Activated CD4-positive, CD25-positive, alpha-beta regulatory T cell (primary cell): ENCODE results near the gene PFN3.
"Not testable (repeated sequence)": the region's sequence is repeated elsewhere in the genome, so short reads cannot be mapped to it uniquely, and the experiment has no call there.

Source experiments
- DNase-seq, 4 experiments: peaks; one replicate each; lab custom pipeline; 2025; lab: John Stamatoyannopoulos, UW

The PFN3 gene

DNA sequence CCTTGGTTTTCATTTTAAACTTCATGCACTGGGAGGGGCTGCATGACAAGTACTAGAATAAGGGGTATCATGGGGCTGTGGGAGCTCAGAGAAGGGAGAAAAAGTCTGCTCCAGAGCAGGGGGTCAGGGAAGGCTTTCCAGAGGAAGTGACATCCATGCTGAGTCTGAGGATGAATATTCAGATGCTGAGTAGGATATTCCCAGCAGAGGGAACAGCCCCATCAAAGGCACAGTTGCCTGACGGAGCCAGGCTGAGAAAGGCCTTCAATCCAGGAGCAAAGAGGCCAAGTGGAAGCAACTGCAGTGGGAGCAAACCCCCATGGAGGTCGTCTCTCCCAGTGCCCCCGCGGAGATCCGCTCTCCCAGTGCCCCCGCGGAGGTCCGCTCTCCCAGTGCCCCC, 4.4 kb downstream of the PFN3 start:
- no peak for DNase-seq

- DNase-seq = no peak
These were observed 6.5 kb downstream of the PFN3 start for GRCh38 chr5:177393990-177394389.

DNA sequence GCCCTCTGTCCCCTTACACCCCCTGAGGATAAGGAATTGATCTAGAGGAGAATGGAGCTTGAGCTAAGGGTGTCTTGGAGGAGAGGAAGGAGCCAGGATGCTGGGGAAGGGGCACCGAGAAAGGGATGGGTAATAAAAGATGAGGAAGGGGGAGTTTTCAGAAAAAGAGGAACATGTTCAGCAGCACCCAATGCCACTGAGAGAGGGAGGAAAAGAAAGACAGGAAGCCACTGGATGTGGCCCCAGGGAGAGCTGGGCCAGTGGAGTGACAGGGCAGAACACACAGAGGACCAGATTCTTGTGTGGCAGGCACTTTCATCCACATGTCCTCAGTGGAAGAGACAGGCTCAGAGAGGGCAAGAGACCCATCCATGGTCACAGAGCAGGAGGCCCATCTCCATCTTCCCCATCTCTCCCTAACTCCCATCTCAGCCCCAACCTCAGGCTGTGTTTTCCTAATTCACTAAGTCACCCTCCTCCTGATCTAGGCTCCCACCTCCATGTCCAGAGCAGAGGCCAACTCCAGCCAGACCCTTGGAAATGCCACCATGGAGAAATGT, 7.2 kb downstream of the PFN3 start:
- DNase-seq = no peak

GRCh38 chr5:177392765-177393164, 7.7 kb downstream of the PFN3 start:
- no peak for DNase-seq

- DNase-seq = peak; percentile 70 to 85 (median 74)
These were observed 9.8 kb downstream of the PFN3 start for GRCh38 chr5:177390363-177391300.

DNA sequence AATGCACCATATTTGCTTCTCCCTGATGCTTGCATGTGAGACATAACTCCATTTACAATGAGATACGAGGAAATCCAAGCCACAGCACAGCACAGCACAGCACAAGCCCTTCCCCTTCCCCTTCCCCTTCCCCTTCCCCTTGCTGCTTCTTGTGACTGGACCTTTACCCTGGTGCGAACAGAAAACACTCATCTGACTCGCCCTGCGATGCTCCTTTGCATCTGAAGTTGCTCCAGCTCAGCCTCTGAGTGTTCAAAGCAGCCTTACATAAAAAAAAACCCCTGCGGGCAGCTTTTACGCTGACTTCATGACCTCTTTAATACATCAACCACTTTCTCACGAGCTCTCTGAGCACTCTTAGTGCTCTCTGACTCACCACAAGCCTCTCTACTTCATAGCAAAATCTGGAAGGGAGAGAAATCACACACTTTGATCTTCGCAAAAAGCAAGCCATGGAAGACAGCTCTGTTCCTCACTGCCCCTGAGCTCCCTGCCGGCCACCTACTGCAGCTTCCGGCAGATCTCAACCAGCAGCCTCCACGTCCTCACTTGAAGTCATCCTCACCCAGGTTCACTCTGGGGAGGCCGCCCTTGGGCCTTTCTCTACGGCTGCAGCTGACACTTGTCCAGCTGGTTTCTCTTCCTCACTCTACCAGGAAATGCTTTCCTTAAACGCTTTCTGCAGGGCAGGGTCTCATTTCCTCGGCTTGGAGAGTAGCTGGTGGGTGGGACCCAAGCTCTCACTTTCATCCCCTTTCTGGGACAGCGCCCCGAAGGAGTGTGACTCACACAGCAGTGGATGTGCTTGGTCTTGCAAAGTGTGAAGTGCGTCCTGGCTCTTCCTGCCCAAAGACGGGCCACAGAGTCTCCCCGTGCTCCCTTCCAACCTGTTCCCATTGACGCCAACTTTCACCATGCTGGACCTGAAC, 11.0 kb downstream of the PFN3 start:
- DNase-seq = no peak

GRCh38 chr5:177388521-177389052, 11.9 kb downstream of the PFN3 start:
- no peak for DNase-seq

GRCh38 chr5:177387405-177387804, 13.1 kb downstream of the PFN3 start:
- no peak for DNase-seq

- no peak for DNase-seq
These were observed 13.9 kb downstream of the PFN3 start for GRCh38 chr5:177386542-177386941.

- no peak for DNase-seq
These were observed 14.7 kb downstream of the PFN3 start for GRCh38 chr5:177385720-177386119.

GRCh38 chr5:177384134-177384533, 16.3 kb downstream of the PFN3 start, which contains the start of gene SLC34A1:
Gene SLC34A1 (plus strand): TSS chr5:177384434. CDS start chr5:177385742, 1,308 bp downstream.
- DNase-seq = no peak

GRCh38 chr5:177383181-177383580, 17.3 kb downstream of the PFN3 start:
- DNase-seq = no peak

- no peak for DNase-seq
These were observed 17.9 kb downstream of the PFN3 start for GRCh38 chr5:177382423-177383029.

DNA sequence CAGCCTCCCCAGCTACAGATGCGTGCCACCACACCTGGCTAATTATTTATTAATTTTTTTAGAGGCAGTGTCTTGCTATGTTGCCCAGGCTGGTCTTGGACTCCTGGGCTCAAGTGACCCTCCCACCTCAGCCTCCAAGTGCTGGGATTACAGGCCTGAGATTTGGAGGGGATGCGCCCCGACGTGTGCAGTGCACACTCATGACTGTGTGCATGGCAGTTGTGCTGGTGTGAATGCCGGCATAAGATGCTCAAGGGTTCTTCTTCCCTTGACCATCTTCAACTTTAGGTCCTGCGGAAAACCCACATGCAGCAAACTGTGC, 19.7 kb downstream of the PFN3 start:
- DNase-seq = no peak

DNA sequence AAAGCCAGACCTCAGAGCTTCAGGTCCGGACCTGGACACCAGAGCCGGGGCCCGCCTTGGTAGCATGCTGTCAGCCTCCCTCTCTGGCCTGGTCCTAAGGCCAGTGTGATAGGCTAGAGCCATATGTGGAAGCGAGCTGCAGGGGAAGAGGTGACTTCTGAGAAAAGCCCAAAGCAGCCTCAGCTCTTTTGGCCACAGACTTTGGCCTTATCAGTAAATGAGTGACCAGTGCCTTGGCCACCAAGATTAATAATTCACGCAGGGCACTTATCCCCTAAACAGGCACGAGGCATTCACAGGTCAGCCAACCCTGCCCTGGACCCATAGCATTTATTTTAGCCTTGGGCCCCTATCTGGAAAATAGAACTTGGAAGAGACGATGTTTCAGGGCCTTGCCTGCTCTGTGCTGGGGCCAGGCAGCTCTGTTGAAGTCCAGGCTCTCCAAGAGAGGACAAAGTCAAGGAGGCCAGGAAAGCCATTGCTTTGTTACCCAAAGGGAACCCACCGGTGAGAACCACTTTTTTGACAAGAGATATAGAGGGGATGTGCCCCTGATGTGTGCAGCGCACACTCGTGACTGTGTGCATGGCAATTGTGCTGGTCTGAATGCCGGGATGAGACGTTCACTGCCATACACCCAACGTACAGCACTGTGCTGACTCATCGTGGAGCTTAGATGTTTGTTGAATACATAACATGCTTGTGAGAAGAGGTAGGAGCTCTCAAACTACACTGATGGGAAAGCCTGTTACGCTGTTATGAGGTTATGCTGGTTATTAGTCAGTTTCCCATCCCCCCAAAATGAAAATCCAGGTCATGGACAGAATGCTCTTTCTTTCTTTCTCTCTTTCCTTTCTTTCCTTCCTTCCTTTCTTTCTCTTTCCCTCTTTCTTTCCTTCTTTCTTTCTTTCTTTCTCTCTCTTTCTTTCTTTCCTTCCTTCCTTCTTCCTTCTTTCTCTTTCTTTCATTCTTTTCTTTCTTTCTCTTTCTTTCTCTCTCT, 21.3 kb downstream of the PFN3 start:
- no peak for DNase-seq

GRCh38 chr5:177377851-177378776, 22.3 kb downstream of the PFN3 start:
- DNase-seq = no peak

DNA sequence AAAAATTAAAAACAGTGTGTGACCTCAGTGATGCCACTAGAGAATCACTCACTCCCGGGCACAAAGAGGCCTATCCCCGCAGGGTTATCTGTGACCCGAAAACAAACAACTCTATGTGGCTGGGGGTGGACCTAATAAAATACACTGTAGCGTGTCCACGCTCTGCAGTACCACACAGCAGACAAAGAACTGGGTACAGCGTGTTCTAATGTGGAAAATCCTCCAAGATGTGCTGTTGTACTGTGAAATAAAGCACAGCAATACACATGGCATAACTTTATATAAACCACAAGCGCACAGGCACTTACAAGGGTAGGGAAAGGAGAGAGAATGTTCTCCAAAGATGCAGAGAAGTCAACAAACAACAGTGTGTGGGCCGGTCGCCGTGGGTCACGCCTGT, 24.4 kb downstream of the PFN3 start:
- no peak for DNase-seq

- not testable (repeated sequence) for DNase-seq
These were observed 24.9 kb downstream of the PFN3 start for GRCh38 chr5:177375516-177375915.

DNA sequence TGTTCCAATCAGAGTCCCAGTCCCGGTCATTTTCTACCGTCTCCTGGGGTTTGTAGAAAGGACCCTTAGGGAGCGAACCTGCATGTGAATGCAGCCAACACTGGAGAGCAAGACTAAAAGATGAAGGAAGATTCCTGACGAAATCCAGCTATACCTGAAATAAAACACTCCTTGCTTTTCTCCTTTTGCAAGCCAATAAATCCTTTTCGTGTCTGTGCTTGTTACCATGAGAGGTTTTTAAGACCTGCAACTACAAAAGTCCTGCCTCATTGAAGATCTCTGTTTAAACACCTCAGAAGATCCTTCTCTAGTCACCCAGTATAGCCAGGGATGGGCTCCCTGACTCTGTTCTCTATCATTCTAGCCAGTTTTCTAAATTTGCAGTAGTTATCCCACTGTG, 26.2 kb downstream of the PFN3 start:
- DNase-seq = no peak
